NCI-H1436 (cell line): ENCODE measurements around the gene ARSG.
"Not testable (repeated sequence)": the region's sequence is repeated elsewhere in the genome, so short reads cannot be mapped to it uniquely, and the experiment has no call there.

Experiments
- DNase-seq: peaks from one replicate; lab custom pipeline; 2025; lab: John Stamatoyannopoulos, UW

The ARSG gene

GRCh38 chr17:68305142-68305541 is 13.8 kb downstream of the ARSG start:
- no peak for DNase-seq

DNA sequence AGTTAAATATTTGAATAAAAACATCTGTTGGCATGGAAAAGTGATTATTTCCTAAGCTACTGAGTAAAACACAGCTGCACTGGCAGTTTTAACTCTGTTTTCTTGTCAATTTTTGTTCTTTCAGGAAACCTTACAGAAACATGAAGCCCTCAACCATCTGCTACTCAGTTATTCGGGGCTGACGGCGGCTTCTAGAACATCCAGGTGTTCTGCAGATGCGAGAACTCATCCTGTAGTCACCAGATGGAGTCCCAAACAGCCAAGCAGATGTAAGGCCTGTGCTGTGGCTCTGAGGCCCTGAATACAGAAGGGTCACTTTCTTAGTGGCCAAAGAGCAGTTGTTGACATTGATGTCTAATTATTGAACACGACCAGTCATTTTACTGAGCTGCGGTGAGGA is 15.5 kb downstream of the ARSG start:
- DNase-seq: no peak

- DNase-seq: no peak
Measured at GRCh38 chr17:68307443-68307842, 16.1 kb downstream of the ARSG start.

- DNase-seq: not testable (repeated sequence)
Measured at GRCh38 chr17:68308486-68308885, 17.2 kb downstream of the ARSG start.

DNA sequence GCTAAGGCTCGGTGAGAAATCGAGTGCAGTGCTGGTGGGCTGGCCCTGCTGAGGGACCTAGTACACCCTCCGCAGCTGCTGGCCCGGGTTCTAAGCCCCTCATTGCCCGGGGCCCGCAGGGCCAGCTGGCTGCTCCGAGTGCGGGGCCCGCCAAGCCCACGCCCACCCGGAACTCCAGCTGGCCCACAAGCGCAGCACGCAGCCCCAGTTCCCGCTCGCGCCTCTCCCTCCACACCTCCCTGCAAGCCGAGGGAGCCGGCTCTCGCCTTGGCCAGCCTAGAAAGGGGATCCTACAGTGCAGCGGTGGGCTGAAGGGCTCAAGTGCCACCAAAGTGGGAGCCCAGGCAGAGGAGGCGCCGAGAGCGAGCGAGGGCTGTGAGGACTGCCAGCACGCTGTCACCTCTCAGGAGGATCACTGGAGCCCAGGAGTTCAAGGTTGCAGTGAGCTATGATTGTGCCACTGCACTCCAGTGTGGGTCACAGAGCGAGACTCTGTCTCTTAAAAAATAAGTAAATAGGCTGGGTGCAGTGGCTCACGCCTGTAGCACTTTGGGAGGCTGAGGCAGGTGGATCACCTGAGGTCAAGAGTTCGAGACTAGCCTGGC is 17.9 kb downstream of the ARSG start:
- DNase-seq: not testable (repeated sequence)

DNA sequence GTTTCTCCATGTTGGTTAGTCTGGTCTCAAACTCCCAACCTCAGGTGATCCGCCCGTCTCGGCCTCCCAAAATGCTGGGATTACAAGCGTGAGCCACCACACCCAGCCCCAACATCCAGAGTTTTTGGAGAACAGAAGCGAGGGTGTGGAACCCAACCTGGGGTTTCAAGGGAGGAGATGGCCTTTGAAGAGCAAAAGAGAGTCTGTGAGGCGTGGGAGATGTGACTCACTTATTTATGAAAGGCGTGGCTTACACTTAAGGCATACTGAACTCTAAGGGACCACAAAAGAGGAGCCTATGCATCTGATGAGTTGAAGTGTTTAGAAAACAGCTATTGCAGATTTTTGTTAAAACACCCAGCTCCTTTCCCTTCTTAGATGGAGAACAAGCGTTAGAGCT is 18.9 kb downstream of the ARSG start:
- no peak for DNase-seq

- no peak for DNase-seq
Measured at GRCh38 chr17:68314916-68315535, 23.7 kb downstream of the ARSG start.

- no peak for DNase-seq
Measured at GRCh38 chr17:68315930-68316329, 24.6 kb downstream of the ARSG start.

DNA sequence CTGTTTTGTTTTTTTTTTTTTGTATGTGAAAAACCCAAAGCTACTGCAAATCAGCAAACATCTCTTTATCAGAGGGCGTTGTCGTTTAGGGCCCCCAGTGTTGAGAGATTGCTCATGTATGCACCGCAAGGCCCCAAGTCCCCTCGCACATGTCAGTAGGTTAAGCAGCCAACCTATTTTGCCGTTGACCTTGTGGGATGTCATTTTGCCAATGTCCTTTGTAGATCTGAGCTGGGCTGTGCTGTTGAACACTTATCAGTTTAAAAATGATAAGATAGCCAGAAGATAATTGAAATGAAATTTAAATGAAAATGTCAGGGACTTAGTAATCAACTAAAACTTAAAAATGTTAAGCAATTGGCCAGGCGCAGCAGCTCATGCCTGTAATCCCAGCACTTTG is 26.2 kb downstream of the ARSG start:
- no peak for DNase-seq

DNA sequence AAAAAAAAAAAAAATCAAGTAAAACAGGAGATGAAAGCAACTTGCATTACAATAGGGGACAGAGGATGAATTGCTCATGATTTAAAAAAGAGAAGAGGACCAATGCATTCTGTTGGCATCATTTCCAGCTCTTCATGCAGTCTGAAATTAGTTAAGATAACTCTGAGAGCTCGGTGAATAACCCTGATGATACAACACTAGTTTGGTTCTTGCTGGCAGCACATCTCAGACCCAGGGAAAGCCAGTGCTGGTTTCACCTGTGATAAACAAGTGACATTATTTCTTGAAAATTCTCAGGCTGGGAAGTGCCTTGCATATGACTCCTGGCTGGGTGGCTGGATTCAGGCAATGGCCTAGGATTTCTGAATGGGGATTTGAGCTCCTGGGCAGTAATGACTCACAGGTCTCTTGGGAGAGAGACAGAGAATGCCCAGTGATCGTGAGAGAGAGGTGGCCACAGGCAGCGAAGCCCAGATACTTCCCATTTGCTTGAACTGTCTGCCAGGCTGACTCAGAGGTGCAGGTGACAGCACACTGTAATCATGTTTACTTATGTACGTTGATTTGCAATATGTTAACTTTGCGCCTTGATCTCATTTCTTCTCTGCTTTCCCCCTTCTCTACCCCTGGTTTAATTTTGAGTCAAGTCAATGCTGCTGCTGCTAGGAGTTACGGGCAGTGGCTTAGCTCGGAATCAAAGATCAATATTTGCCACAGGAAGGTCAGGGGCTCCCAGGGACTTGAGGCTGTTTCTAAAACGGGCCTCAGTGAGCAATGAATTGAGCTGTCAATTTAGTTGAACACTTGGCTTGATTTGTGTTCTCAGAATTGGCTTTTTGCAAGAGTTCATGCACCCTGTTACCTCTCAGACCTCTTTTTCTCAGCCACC is 27.1 kb downstream of the ARSG start:
- DNase-seq: no peak

DNA sequence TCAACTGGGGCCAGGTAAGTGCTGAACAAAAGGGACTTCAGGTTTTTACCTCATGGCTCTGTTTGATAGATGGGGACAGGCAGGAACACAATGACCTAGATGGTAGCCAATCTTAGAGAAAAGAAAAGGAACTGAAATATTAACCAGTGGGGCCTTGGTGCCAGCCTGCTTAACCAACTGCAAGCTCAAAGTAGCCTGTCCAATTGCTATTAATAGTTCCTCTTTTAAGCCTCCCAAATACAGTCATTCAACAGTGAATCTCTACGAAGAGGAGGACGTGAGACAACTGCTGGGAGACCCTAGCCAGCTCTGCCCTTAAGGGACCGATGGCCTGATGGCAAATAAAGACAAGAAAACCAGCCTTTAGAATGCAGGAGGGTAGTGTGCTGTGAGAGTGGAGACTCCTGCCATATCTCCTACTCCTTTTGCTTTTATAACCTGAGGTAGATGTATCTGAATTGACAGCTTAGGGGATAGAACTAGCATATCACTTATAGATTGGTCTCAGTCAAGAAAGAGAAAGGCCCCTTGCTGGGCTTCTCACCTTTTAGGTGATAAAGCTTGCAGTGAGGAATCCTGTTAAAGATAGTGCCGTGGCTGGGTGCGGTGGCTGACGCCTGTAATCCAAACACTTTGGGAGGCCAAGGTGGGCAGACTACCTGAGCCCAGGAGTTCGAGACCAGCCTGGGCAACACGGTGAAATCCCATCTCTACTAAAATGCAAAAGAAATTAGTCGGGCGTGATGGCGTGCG is 28.3 kb downstream of the ARSG start:
- no peak for DNase-seq

GRCh38 chr17:68320311-68320865 is 29.1 kb downstream of the ARSG start:
- DNase-seq: no peak

GRCh38 chr17:68320943-68321555 is 29.8 kb downstream of the ARSG start:
- no peak for DNase-seq

- no peak for DNase-seq
Measured at GRCh38 chr17:68321556-68321954, 30.3 kb downstream of the ARSG start.

DNA sequence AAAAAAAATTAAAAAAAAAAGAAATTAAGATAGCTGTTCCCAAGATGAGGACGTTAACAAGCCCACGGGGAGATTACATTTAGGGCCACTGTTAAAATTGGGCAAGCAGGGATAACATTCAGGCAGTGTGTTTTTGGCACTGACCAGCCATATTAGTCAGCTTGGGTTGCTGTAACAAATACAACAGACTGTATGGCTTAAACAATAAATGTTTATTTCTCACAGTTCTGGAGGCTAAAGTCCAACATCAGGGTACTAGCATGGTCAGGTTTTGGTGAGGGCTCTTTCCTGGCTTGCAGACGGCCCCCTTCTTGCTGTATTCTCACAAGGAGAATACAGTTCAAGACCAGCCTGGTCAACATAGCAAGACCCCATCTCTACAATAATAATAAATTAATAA is 31.3 kb downstream of the ARSG start:
- no peak for DNase-seq

DNA sequence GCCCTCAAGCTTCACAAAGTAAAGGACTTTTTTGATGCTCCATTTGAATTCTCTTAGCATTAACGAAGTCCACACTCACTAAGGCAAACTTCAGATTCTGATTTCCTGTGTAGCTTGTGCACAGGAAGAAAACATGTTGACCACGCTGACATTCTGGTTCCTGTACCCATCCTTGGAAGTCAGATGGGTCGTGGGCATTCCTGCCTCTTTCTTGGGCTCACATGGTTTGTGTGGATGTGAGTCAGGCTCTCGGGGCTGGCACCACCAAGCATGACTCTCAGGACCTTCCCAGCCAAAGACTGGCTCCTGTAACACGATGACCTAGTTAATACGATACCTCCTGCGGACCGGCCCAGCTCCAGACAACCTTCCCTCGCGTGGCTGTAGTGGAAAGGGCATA is 32.8 kb downstream of the ARSG start:
- no peak for DNase-seq

DNA sequence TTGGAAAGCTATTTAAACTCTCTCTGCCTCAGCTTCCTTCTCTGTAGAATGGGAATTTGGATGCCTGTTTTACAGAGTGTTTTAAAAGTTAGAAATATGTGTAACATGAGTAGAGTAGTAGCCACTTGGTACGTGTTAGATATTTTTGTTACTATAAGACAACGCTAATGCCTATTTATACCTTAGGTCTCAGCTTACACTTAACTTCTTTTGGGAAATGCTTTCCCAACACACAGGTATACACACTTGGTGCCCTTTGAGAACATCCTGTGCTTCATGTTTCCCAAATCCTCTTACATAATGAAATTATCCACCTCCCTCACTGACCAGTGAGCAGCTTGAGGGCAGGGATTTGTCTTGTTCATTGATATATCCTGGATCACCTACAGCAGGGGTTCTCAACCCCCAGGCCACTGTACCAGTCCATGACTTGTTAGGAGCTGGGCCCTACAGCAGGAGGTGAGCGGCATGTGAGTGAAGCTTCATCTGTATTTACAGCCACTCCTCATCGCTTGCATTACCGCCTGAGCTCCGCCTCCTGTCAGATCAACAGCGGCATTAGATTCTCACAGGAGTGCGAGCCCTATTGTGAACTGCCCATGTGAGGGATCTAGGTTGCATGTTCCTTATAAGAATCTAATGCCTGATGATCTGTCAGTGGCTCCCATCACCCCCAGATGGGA is 33.5 kb downstream of the ARSG start:
- no peak for DNase-seq

GRCh38 chr17:68325961-68326360 is 34.7 kb downstream of the ARSG start:
- DNase-seq: no peak

DNA sequence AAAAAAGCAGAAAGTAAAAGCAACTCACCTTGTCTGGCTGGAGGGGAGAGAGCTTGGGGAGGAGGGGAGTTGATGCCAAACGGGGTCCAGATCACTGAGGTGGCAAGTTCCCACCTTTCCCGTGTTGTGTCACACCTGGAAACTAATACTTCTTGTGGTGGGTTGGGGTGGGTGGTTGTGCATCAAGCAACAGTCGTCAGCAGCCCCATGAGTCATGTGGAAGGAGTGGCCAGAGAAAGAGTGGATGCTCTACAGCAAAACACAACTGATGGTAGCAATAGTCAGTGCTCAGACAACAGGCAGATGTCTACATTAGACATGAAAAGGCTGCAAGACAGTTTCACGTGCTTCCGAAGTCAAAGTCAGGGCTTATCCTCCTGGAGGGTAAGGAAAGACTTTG is 35.4 kb downstream of the ARSG start:
- DNase-seq: no peak

GRCh38 chr17:68327823-68328557 is 36.7 kb downstream of the ARSG start:
- DNase-seq: no peak
